Measurements from ENCODE around the gene WDR19. TPM values are rescaled to one million over a fixed set of nuclear protein-coding genes. Genes with fewer than 3 reads are reported as not detected.

WDR19 gene
- total RNA-seq, 1 donor, result 13.2 TPM

- DNase-seq (ENCODE audit: low read depth in 2 of 3, low spot score in 2 of 3), result no peak
Measured at GRCh38 chr4:39295784-39296183, 113.5 kb downstream of the WDR19 start.

- DNase-seq (ENCODE audit: low read depth in 2 of 3, low spot score in 2 of 3), result no peak
Measured at GRCh38 chr4:39302901-39303300, 120.6 kb downstream of the WDR19 start.

GRCh38 chr4:39303871-39304270, 121.5 kb downstream of the WDR19 start:
- no peak for DNase-seq (ENCODE audit: low read depth in 2 of 3, low spot score in 2 of 3)

- peak in 2 of 3 donors; percentile 5 to 31 for DNase-seq (ENCODE audit: low read depth in 2 of 3, low spot score in 2 of 3)
Measured at GRCh38 chr4:39304651-39305050, 122.3 kb downstream of the WDR19 start.

GRCh38 chr4:39305912-39306677, 123.8 kb downstream of the WDR19 start:
- peak in 1 of 3 donors; percentile 4 for DNase-seq (ENCODE audit: low read depth in 2 of 3, low spot score in 2 of 3)

GRCh38 chr4:39308611-39309010, 126.3 kb downstream of the WDR19 start:
- DNase-seq (ENCODE audit: low read depth in 2 of 3, low spot score in 2 of 3), result no peak

GRCh38 chr4:39312816-39313215, 130.5 kb downstream of the WDR19 start:
- no peak for DNase-seq (ENCODE audit: low read depth in 2 of 3, low spot score in 2 of 3)

- DNase-seq (ENCODE audit: low read depth in 2 of 3, low spot score in 2 of 3), result no peak
Measured at GRCh38 chr4:39319676-39320075, 137.3 kb downstream of the WDR19 start.

- no peak for DNase-seq (ENCODE audit: low read depth in 2 of 3, low spot score in 2 of 3)
Measured at GRCh38 chr4:39320381-39321115, 138.2 kb downstream of the WDR19 start.

- DNase-seq (ENCODE audit: low read depth in 2 of 3, low spot score in 2 of 3), result no peak
Measured at GRCh38 chr4:39323821-39324220, 141.5 kb downstream of the WDR19 start.

- no peak for DNase-seq (ENCODE audit: low read depth in 2 of 3, low spot score in 2 of 3)
Measured at GRCh38 chr4:39324446-39324845, 142.1 kb downstream of the WDR19 start.

- no peak for DNase-seq (ENCODE audit: low read depth in 2 of 3, low spot score in 2 of 3)
Measured at GRCh38 chr4:39324897-39325613, 142.7 kb downstream of the WDR19 start.

GRCh38 chr4:39326468-39326977, 144.2 kb downstream of the WDR19 start:
- no peak for DNase-seq (ENCODE audit: low read depth in 2 of 3, low spot score in 2 of 3)

- no peak for DNase-seq (ENCODE audit: low read depth in 2 of 3, low spot score in 2 of 3)
Measured at GRCh38 chr4:39330353-39330752, 148.0 kb downstream of the WDR19 start.

- DNase-seq (ENCODE audit: low read depth in 2 of 3, low spot score in 2 of 3), result no peak
Measured at GRCh38 chr4:39331191-39331590, 148.9 kb downstream of the WDR19 start.

Small RNA genes within 50 kb of the gene (small RNA-seq; reads per million reads assigned to genes)
- gene RNU6-32P, result not detected

Other genes with a start within 250 kb of the WDR19 start
- gene TMEM156, start 150.1 kb upstream of the WDR19 start, total RNA-seq, result 1.1 TPM
- gene KLHL5, start 120.3 kb upstream of the WDR19 start, total RNA-seq, result 34.2 TPM
- 20.5 TPM for gene RFC1, start 183.8 kb downstream of the WDR19 start, total RNA-seq
- gene KLB, start 224.4 kb downstream of the WDR19 start, total RNA-seq, result under 0.01 TPM